ENCODE measurements around the gene LUM.

LUM gene

DNA sequence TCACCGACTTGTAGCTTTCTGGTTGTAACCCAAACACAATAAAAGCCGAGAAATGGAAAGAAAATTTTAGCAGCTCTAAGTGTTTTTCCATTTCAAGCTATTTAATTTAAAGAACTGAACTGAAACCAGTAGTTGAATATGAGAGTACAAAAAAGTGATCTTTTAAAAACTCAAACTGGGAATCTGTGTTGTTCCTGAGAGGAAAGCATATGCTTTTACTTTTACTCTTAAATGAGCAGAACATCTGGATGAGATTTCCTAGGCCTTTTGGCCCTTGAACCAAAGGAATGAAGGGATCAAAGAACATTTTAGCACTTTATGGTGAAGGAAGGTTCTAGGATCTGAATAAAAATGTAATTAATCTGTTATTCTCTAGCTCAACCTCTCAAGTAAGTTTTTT lies 54.8 kb downstream of the LUM start:
- Histone ChIP-seq H3K4me1 (ENCODE audit: low read length) (no peaks in the 10 kb centered on the region), H4K20me1 (ENCODE audit: insufficient read depth, low read length) (no peaks in the 10 kb centered on the region), H2AFZ (ENCODE audit: low read length) (no peak overlapping the region), H3F3A (ENCODE audit: insufficient read depth, low read length) (no peaks in the 10 kb centered on the region), H3K9ac (ENCODE audit: low read length) (no peak overlapping the region), H3K27me3 (replicated peaks; ENCODE audit: insufficient read depth, low read length) (no peaks in the 10 kb centered on the region), H3K4me2 (ENCODE audit: low read depth, low read length) (no peak overlapping the region), H3K4me3 (ENCODE audit: low read length) (no peak overlapping the region), H3K27ac (ENCODE audit: low read length) (no peak overlapping the region), H3K79me2 (ENCODE audit: low read length) (no peaks in the 10 kb centered on the region), H3K9me2 (replicated peaks; ENCODE audit: insufficient read depth, low read length) (no peaks in the 10 kb centered on the region), H3K9me3 (replicated peaks; ENCODE audit: insufficient read depth, low read length) (no peaks in the 10 kb centered on the region), H3K36me3 (replicated peaks; ENCODE audit: insufficient read depth, low read length) (no peaks in the 10 kb centered on the region)
- no peak for DNase-seq
- no peak for TF ChIP-seq EZH2 (optimal IDR thresholded peaks at IDR 0.05; ENCODE audit: low read depth, low read length)

DNA sequence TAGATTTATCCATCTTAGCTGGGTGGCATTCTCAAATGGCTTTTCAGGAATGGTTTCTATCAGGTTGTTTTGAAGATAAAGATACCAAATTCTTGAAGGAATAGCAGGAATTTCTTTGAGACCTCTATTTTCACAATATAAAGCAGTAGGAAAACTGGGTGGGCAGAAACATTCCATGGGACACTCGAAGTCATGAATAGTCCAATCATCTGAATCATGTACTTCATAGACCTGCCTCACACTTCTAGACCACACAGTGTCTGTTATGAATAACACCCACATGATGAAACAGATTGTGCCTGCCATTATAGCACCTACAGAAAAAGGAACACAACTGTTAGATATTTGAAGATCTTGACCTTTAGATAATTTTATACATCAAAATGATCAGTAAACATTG lies 55.3 kb downstream of the LUM start:
- H3K79me2 ChIP-seq (ENCODE audit: low read length): no peaks in the 10 kb centered on the region
- no peak overlapping the region for H3K4me2 ChIP-seq (ENCODE audit: low read depth, low read length)
- no peak for DNase-seq
- H3K27ac ChIP-seq (ENCODE audit: low read length): no peak overlapping the region
- H3F3A ChIP-seq (ENCODE audit: insufficient read depth, low read length): no peaks in the 10 kb centered on the region
- no peaks in the 10 kb centered on the region for H4K20me1 ChIP-seq (ENCODE audit: insufficient read depth, low read length)
- H3K9me2 ChIP-seq (replicated peaks; ENCODE audit: insufficient read depth, low read length): no peaks in the 10 kb centered on the region
- H2AFZ ChIP-seq (ENCODE audit: low read length): no peak overlapping the region
- no peak overlapping the region for H3K9ac ChIP-seq (ENCODE audit: low read length)
- H3K36me3 ChIP-seq (replicated peaks; ENCODE audit: insufficient read depth, low read length): no peaks in the 10 kb centered on the region
- H3K27me3 ChIP-seq (replicated peaks; ENCODE audit: insufficient read depth, low read length): no peaks in the 10 kb centered on the region
- H3K9me3 ChIP-seq (replicated peaks; ENCODE audit: insufficient read depth, low read length): no peaks in the 10 kb centered on the region
- H3K4me1 ChIP-seq (ENCODE audit: low read length): no peaks in the 10 kb centered on the region
- TF ChIP-seq EZH2 (optimal IDR thresholded peaks at IDR 0.05; ENCODE audit: low read depth, low read length): no peak
- no peak for TF ChIP-seq EZH2phosphoT487 (IDR thresholded peaks at IDR 0.05; ENCODE audit: low read length)
- TF ChIP-seq, protein P1, sequence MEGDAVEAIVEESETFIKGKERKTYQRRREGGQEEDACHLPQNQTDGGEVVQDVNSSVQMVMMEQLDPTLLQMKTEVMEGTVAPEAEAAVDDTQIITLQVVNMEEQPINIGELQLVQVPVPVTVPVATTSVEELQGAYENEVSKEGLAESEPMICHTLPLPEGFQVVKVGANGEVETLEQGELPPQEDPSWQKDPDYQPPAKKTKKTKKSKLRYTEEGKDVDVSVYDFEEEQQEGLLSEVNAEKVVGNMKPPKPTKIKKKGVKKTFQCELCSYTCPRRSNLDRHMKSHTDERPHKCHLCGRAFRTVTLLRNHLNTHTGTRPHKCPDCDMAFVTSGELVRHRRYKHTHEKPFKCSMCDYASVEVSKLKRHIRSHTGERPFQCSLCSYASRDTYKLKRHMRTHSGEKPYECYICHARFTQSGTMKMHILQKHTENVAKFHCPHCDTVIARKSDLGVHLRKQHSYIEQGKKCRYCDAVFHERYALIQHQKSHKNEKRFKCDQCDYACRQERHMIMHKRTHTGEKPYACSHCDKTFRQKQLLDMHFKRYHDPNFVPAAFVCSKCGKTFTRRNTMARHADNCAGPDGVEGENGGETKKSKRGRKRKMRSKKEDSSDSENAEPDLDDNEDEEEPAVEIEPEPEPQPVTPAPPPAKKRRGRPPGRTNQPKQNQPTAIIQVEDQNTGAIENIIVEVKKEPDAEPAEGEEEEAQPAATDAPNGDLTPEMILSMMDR (IDR thresholded peaks at IDR 0.05; ENCODE audit: low read length): no peak
- no peak overlapping the region for H3K4me3 ChIP-seq (ENCODE audit: low read length)

DNA sequence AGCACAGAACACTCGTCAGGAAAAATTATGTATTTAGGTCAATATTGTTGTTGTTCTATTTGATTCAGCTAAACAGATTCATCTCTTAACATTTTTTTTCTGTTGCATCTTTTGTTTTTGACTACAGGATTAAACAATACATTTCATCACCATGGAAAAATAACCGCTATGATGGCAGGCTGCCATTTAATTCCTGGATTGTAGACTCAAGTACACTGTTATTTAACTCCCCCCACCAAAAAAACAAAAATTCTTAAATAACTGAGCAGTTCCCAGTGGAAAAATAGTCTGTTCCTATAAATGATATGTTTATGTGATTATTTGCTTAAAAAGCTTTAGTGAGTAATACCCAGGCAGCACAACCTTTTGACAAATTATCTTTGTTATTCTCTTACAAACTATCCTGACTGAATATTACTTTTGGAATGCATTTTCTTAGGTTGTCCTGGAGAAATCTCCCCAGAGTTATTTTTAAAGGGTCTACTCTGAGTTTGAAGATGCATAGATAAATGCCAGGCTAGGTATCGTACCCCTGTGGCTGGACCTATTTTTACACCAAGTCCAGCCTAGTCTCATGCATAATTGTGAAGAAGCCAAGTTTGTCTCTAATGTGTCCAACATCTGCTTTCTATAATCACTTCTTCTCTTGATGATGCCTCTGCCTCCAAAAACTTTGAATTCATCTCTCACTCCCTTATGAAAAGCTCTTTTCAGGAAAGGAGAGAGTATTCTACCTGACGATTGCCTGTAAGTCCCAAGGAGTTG lies 57.2 kb downstream of the LUM start:
- H3K4me3 ChIP-seq (ENCODE audit: low read length): no peak overlapping the region
- TF ChIP-seq EZH2 (optimal IDR thresholded peaks at IDR 0.05; ENCODE audit: low read depth, low read length): no peak
- TF ChIP-seq EZH2phosphoT487 (IDR thresholded peaks at IDR 0.05; ENCODE audit: low read length): no peak
- TF ChIP-seq, protein P1 (IDR thresholded peaks at IDR 0.05; ENCODE audit: low read length): no peak
- H3K27ac ChIP-seq (ENCODE audit: low read length): no peak overlapping the region
- H4K20me1 ChIP-seq (ENCODE audit: insufficient read depth, low read length): no peaks in the 10 kb centered on the region
- H3K9ac ChIP-seq (ENCODE audit: low read length): no peak overlapping the region
- no peaks in the 10 kb centered on the region for H3K9me3 ChIP-seq (replicated peaks; ENCODE audit: insufficient read depth, low read length)
- no peak overlapping the region for H3K4me2 ChIP-seq (ENCODE audit: low read depth, low read length)
- no peaks in the 10 kb centered on the region for H3K9me2 ChIP-seq (replicated peaks; ENCODE audit: insufficient read depth, low read length)
- no peaks in the 10 kb centered on the region for H3F3A ChIP-seq (ENCODE audit: insufficient read depth, low read length)
- H3K79me2 ChIP-seq (ENCODE audit: low read length): no peaks in the 10 kb centered on the region
- DNase-seq: no peak
- no peaks in the 10 kb centered on the region for H3K27me3 ChIP-seq (replicated peaks; ENCODE audit: insufficient read depth, low read length)
- H2AFZ ChIP-seq (ENCODE audit: low read length): no peak overlapping the region
- H3K36me3 ChIP-seq (replicated peaks; ENCODE audit: insufficient read depth, low read length): no peaks in the 10 kb centered on the region
- no peaks in the 10 kb centered on the region for H3K4me1 ChIP-seq (ENCODE audit: low read length)

Measured in MM.1S (cell line).